H1 (cell line): ENCODE results near the gene KIZ. TPM values are rescaled to one million over a fixed set of nuclear protein-coding genes. Genes with fewer than 3 reads are reported as not detected.
A peak's percentile ranks its signal among the peaks of the same experiment; 100 is the strongest.

Experiments used
- CTCF ChIA-PET: fragments of 300-600 bp; sonication (Branson Sonifier 250); formaldehyde crosslinking; loops from one replicate; lab custom pipeline; 2021; ENCODE audit not compliant: partially characterized antibody; lab: Charles Lee
- POLR2A ChIA-PET: fragments of 300-600 bp; sonication (Branson Sonifier 250); formaldehyde crosslinking; loops from one replicate; lab custom pipeline; 2021; ENCODE audit warnings: inconsistent platforms; ENCODE audit not compliant: partially characterized antibody; lab: Charles Lee
- DNase-seq, 2 experiments: peaks; one replicate each; pipeline versions ENCODE4 v3.0.0 to v3.0.0-alpha.2; 2010 to 2022; ENCODE audit warnings: low spot score in 2 of 2, low read depth in 1 of 2, mixed read lengths in 1 of 2
- FAIRE-seq: peaks from 2 replicates; lab custom pipeline; 2011; peaks lifted over from hg19 to GRCh38; lab: Jason Lieb, UNC
- H2AFZ ChIP-seq: 2 replicates; pipeline ENCODE4 v1.8.1; 2012; ENCODE audit warnings: low read length, inconsistent platforms
- H2AK5ac ChIP-seq: 2 replicates; pipeline ENCODE4 v1.6.1; 2013; ENCODE audit warnings: low read depth, low read length
- H2BK120ac ChIP-seq: replicated peaks from 2 replicates; pipeline ENCODE3; 2013; ENCODE audit warnings: low read depth, low read length, inconsistent platforms
- H2BK12ac ChIP-seq: 2 replicates; pipeline ENCODE4 v1.6.1; 2013; ENCODE audit warnings: low read depth, low read length
- H2BK15ac ChIP-seq: 2 replicates; pipeline ENCODE4 v1.6.1; 2013; ENCODE audit warnings: low read length
- H2BK20ac ChIP-seq: 2 replicates; pipeline ENCODE4 v1.6.1; 2013; ENCODE audit warnings: low read length
- H2BK5ac ChIP-seq: 2 replicates; pipeline ENCODE4 v1.6.1; 2013; ENCODE audit warnings: low read depth, low read length
- H3K14ac ChIP-seq: 2 replicates; pipeline ENCODE4 v1.6.1; 2013; ENCODE audit warnings: inconsistent platforms; ENCODE audit not compliant: insufficient read length
- H3K18ac ChIP-seq: 2 replicates; pipeline ENCODE4 v1.6.1; 2013; ENCODE audit warnings: low read length; ENCODE audit errors: extremely low read depth
- H3K23ac ChIP-seq: 2 replicates; pipeline ENCODE4 v1.6.1; 2013; ENCODE audit warnings: inconsistent platforms; ENCODE audit not compliant: insufficient read length
- H3K23me2 ChIP-seq: 2 replicates; pipeline ENCODE4 v1.6.1; 2013; ENCODE audit warnings: low read depth, low read length
- H3K27ac ChIP-seq: 2 replicates; pipeline ENCODE4 v1.6.1; 2011; ENCODE audit warnings: low read depth, low read length, inconsistent platforms
- H3K27me3 ChIP-seq, 4 experiments: replicated peaks in 1 of 4; 1 replicate in 1 of 4; 2 replicates in 3 of 4; pipeline versions ENCODE4 v1.6.1 to v1.8.1; 2011 to 2013; ENCODE audit warnings: low read length in 3 of 4, mild to moderate bottlenecking in 3 of 4, inconsistent platforms in 2 of 4, mixed read lengths in 2 of 4, moderate library complexity in 1 of 4; ENCODE audit not compliant: control insufficient read depth in 3 of 4, insufficient read depth in 3 of 4; ENCODE audit errors: extremely low read depth in 1 of 4
- H3K36me3 ChIP-seq, 4 experiments: 2 replicates each; pipeline versions ENCODE4 v1.6.1 to v1.8.1; 2011 to 2013; ENCODE audit warnings: mild to moderate bottlenecking in 4 of 4, low read length in 3 of 4, moderate library complexity in 2 of 4, control low read depth in 1 of 4, inconsistent platforms in 1 of 4; ENCODE audit not compliant: insufficient read depth in 4 of 4, control insufficient read depth in 2 of 4
- H3K4ac ChIP-seq: replicated peaks from 2 replicates; pipeline ENCODE3; 2013; ENCODE audit warnings: low read length, low read depth, mixed read lengths, inconsistent platforms; ENCODE audit not compliant: insufficient read length
- H3K4me1 ChIP-seq, 4 experiments: replicated peaks in 1 of 4; 1 replicate in 1 of 4; 2 replicates in 3 of 4; pipeline versions ENCODE4 v1.6.1 to v1.8.1; 2011 to 2013; ENCODE audit warnings: low read length in 3 of 4, inconsistent platforms in 2 of 4, mixed read lengths in 1 of 4; ENCODE audit not compliant: insufficient read depth in 4 of 4, control insufficient read depth in 3 of 4
- H3K4me2 ChIP-seq, 2 experiments: 2 replicates each; pipeline versions ENCODE4 v1.6.1 to v1.8.1; 2011 to 2013; ENCODE audit warnings: low read depth in 2 of 2, low read length in 2 of 2, control low read depth in 1 of 2, inconsistent platforms in 1 of 2, mild to moderate bottlenecking in 1 of 2; ENCODE audit not compliant: insufficient read depth in 1 of 2
- H3K4me3 ChIP-seq, 4 experiments: fragments of 200-600, 300-600 bp in 1 of 4; sonication (generic), shearing (Covaris generic), sonication (Bioruptor Twin) in 1 of 4; 2 replicates each; pipeline versions ENCODE4 v1.5.1 to v1.8.1; 2011 to 2016; ENCODE audit warnings: low read length in 4 of 4, low read depth in 3 of 4, control low read depth in 2 of 4, inconsistent platforms in 2 of 4, mild to moderate bottlenecking in 2 of 4, mixed read lengths in 1 of 4, moderate library complexity in 1 of 4; ENCODE audit not compliant: insufficient read depth in 2 of 4; ENCODE audit errors: extremely low read depth in 1 of 4
- H3K56ac ChIP-seq: replicated peaks from 2 replicates; pipeline ENCODE3; 2013; ENCODE audit warnings: low read depth, mild to moderate bottlenecking, mixed read lengths, low read length, inconsistent platforms; ENCODE audit not compliant: insufficient read length
- H3K79me1 ChIP-seq: 2 replicates; pipeline ENCODE4 v1.6.1; 2013; ENCODE audit warnings: low read depth, low read length, control low read depth
- H3K79me2 ChIP-seq, 2 experiments: 2 replicates each; pipeline versions ENCODE4 v1.6.1 to v1.8.1; 2012 to 2013; ENCODE audit warnings: low read length in 2 of 2, mild to moderate bottlenecking in 2 of 2, inconsistent platforms in 1 of 2; ENCODE audit not compliant: insufficient read depth in 2 of 2, control insufficient read depth in 1 of 2
- H3K9ac ChIP-seq, 4 experiments: replicated peaks in 1 of 4; 1 replicate in 1 of 4; 2 replicates in 3 of 4; pipeline versions ENCODE4 v1.6.1 to v1.8.1; 2011 to 2013; ENCODE audit warnings: low read depth in 3 of 4, low read length in 3 of 4, control low read depth in 2 of 4, mild to moderate bottlenecking in 2 of 4, moderate library complexity in 2 of 4, inconsistent platforms in 1 of 4; ENCODE audit errors: extremely low read depth in 1 of 4
- H3K9me3 ChIP-seq, 2 experiments: 2 replicates each; pipeline versions ENCODE4 v1.6.1 to v1.8.1; 2012 to 2013; ENCODE audit warnings: mild to moderate bottlenecking in 2 of 2, moderate library complexity in 2 of 2, control low read depth in 1 of 2, inconsistent platforms in 1 of 2, low read depth in 1 of 2, low read length in 1 of 2, mixed read lengths in 1 of 2; ENCODE audit not compliant: insufficient read depth in 2 of 2
- H4K20me1 ChIP-seq, 2 experiments: replicated peaks in 1 of 2; 2 replicates each; pipeline versions ENCODE3 to v1.8.1; 2011 to 2013; ENCODE audit warnings: inconsistent platforms in 2 of 2, low read length in 2 of 2, mild to moderate bottlenecking in 1 of 2; ENCODE audit not compliant: insufficient read depth in 2 of 2, control insufficient read depth in 1 of 2
- H4K5ac ChIP-seq: 2 replicates; pipeline ENCODE4 v1.6.1; 2013; ENCODE audit warnings: low read length, low read depth, mixed read lengths, inconsistent platforms; ENCODE audit not compliant: insufficient read length
- H4K8ac ChIP-seq: 2 replicates; pipeline ENCODE4 v1.8.0; 2013; ENCODE audit warnings: mild to moderate bottlenecking, moderate library complexity, low read length, inconsistent platforms; ENCODE audit not compliant: insufficient read depth; ENCODE audit errors: extremely low read depth
- H4K91ac ChIP-seq: replicated peaks from 2 replicates; pipeline ENCODE3; 2013; ENCODE audit warnings: low read length, mixed read lengths, inconsistent platforms; ENCODE audit not compliant: insufficient read length
- CEBPB ChIP-seq: IDR thresholded peaks from 2 replicates; pipeline ENCODE4 v1.6.1; 2012; ENCODE audit warnings: low read depth, low read length
- EP300 ChIP-seq, 2 experiments: IDR thresholded peaks; 1 replicate in 1 of 2; 2 replicates in 1 of 2; pipeline ENCODE4 v1.6.1; 2011 to 2012; ENCODE audit warnings: low read depth in 2 of 2, low read length in 2 of 2, mild to moderate bottlenecking in 2 of 2, borderline replicate concordance in 1 of 2, inconsistent platforms in 1 of 2, moderate library complexity in 1 of 2
- JUND ChIP-seq: IDR thresholded peaks from 2 replicates; pipeline ENCODE4 v1.6.1; 2011; ENCODE audit warnings: mild to moderate bottlenecking, improper control_type of control experiment, low read length
- MAX ChIP-seq: IDR thresholded peaks from 2 replicates; pipeline ENCODE4 v1.6.1; 2012; ENCODE audit warnings: inconsistent platforms
- NRF1 ChIP-seq: IDR thresholded peaks from 2 replicates; pipeline ENCODE4 v1.6.1; 2011; ENCODE audit warnings: mild to moderate bottlenecking, low read depth, low read length, improper control_type of control experiment
- POU5F1 ChIP-seq: IDR thresholded peaks from 2 replicates; pipeline ENCODE4 v1.6.1; 2011; ENCODE audit warnings: low read depth, mild to moderate bottlenecking, low read length, moderate library complexity
- RBBP5 ChIP-seq: IDR thresholded peaks from 2 replicates; pipeline ENCODE4 v1.7.1; 2012; ENCODE audit warnings: low read depth, mild to moderate bottlenecking, inconsistent platforms, low read length, moderate library complexity, borderline replicate concordance
- RFX5 ChIP-seq: IDR thresholded peaks from 2 replicates; pipeline ENCODE4 v1.6.1; 2011; ENCODE audit warnings: low read depth, low read length, improper control_type of control experiment, borderline replicate concordance
- SP4 ChIP-seq: IDR thresholded peaks from 2 replicates; pipeline ENCODE4 v1.6.1; 2012; ENCODE audit warnings: low read length, inconsistent platforms
- SUZ12 ChIP-seq: fragments of 200-600 bp; sonication (generic); IDR thresholded peaks from 2 replicates; pipeline ENCODE4 v1.6.1; 2012; ENCODE audit warnings: mild to moderate bottlenecking, inconsistent platforms, low read length, moderate library complexity, mixed read lengths
- TBP ChIP-seq: IDR thresholded peaks from 2 replicates; pipeline ENCODE4 v1.6.1; 2011; ENCODE audit warnings: low read depth, low read length, improper control_type of control experiment
- ZNF274 ChIP-seq: IDR thresholded peaks from 2 replicates; pipeline ENCODE4 v1.7.0; 2012; ENCODE audit warnings: low read length, borderline replicate concordance; ENCODE audit errors: extremely low read depth
- WGBS, 2 experiments: shearing (Covaris generic) in 1 of 2; methylation state at CpG; one replicate each; pipeline versions ENCODE4 v1.1.6 to v1.1.7; 2013 to 2015; ENCODE audit warnings: low lambda C conversion rate in 2 of 2, mixed read lengths in 2 of 2, inconsistent platforms in 1 of 2, low coverage in 1 of 2, missing lambda C conversion rate in 1 of 2; ENCODE audit not compliant: insufficient replicate concordance in 2 of 2, insufficient coverage in 1 of 2, insufficient read length in 1 of 2; ENCODE audit errors: extremely low coverage in 1 of 2, missing lambda C conversion rate in 1 of 2; 5-methylcytosine and 5-hydroxymethylcytosine counted together
- polyA plus RNA-seq, 7 experiments: library from polyadenylated mRNA; depleted of rRNA in 3 of 7; stranded (reverse) in 5 of 7; unstranded in 2 of 7; fragments of >200 nt in 5 of 7; fragments of 200-250 nt in 2 of 7; gene quantifications; 1 replicate in 5 of 7; 2 replicates in 1 of 7; 4 replicates in 1 of 7; pipeline versions ENCODE4 v1.2.1 to v1.2.3, GENCODE V29; 2011 to 2013; ENCODE audit warnings: missing spikeins in 2 of 7, mixed read lengths in 2 of 7
- total RNA-seq: library from RNA; stranded (reverse); fragmentation: NEBNext Ultra II Directional; extraction: Animal tissue kit (Norgen Biotek cat#: 25700); gene quantifications from 2 replicates; pipeline ENCODE4 v1.2.1, GENCODE V29; 2021

Gene KIZ
- total and polyA plus RNA-seq, 2 of the 8 experiments (the other 6 are each of a cell fraction or from before 2014, with no cell fraction given): 13.0 to 51.7 TPM

- Histone ChIP-seq H2BK5ac (no peak overlapping the region), H3K4me3 (no peak overlapping the region), H3K18ac (no peak overlapping the region), H3K4me1 (peaks cover 0 to 6% (median 2%) of the 10 kb centered on the region in 4 experiments; a peak in 4 of 7 replicates), H3K36me3 (peaks cover 0 to 5% (median 0%) of the 10 kb centered on the region in 4 experiments; a peak in 2 of 8 replicates)
- ChIA-PET POLR2A (no interaction called here), CTCF (no interaction called here)
- DNase-seq: no peak
- TF ChIP-seq MAX (no peak), RFX5 (no peak), EP300 (IDR thresholded peaks at IDR 0.05; ENCODE audit: borderline replicate concordance in 1 of 2, low read depth in 2 of 2, low read length in 2 of 2) (no peak), RBBP5 (no peak), NRF1 (no peak), TBP (no peak), SUZ12 (no peak), JUND (no peak), POU5F1 (no peak), SP4 (no peak), ZNF274 (no peak), CEBPB (no peak)
- TF ChIP-seq, all 59 proteins: peak for 0
- peak overlapping the region; percentile 89; the same call in 1 of the 2 replicates for H2BK15ac ChIP-seq
- H2BK120ac ChIP-seq: no peak overlapping the region
- no peaks in the 10 kb centered on the region for H3K9me3 ChIP-seq
- no peak overlapping the region for H3K14ac ChIP-seq
- no peak overlapping the region for H3K4ac ChIP-seq
- H3K27ac ChIP-seq: no peak overlapping the region
- H3K79me2 ChIP-seq: no peaks in the 10 kb centered on the region
- H3K56ac ChIP-seq: no peak overlapping the region
- H3K27me3 ChIP-seq: no peaks in the 10 kb centered on the region
- no peaks in the 10 kb centered on the region; the same call in 1 of the 2 replicates for H3K23me2 ChIP-seq
- no peaks in the 10 kb centered on the region for H4K20me1 ChIP-seq
- WGBS, 2 experiments: 81% methylated on average over 3 of the region's 3 CpGs; no CpG with 5 or more reads in 1 of the 2 experiments
- no peak overlapping the region for H3K23ac ChIP-seq
- H4K5ac ChIP-seq: no peak overlapping the region
- H2AFZ ChIP-seq: no peak overlapping the region
- FAIRE-seq: no peak
- no peak overlapping the region for H4K8ac ChIP-seq
- no peak overlapping the region for H3K4me2 ChIP-seq
- H2BK20ac ChIP-seq: no peak overlapping the region
- H3K79me1 ChIP-seq: no peaks in the 10 kb centered on the region
- H4K91ac ChIP-seq: peak overlapping the region; percentile 36
- H2BK12ac ChIP-seq: peak overlapping the region; percentile 83; the same call in 1 of the 2 replicates
- H3K9ac ChIP-seq: no peak overlapping the region
- H2AK5ac ChIP-seq: 0 out of 2 replicates have a peak overlapping the region, but pooled peaks have one; percentile 61
Measured at GRCh38 chr20:21206584-21206983, 80.7 kb downstream of the KIZ start.
